Upper lobe of left lung (tissue), 4 donors: ENCODE results near the gene RPS24.

Experiments used
- EP300 ChIP-seq, 4 donors: sonication (generic); formaldehyde crosslinking; IDR thresholded peaks; one replicate each; pipeline ENCODE4 v1.5.1; 2017; ENCODE audit warnings: antibody characterized with exemption in 4 of 4, control low read depth in 2 of 4
- POLR2A ChIP-seq, 4 donors: fragments of 450-650 bp; IDR thresholded peaks; one replicate each; pipeline ENCODE4 v1.5.1; 2016 to 2017; ENCODE audit warnings: antibody characterized with exemption in 4 of 4, mild to moderate bottlenecking in 2 of 4
- POLR2AphosphoS5 ChIP-seq, 2 donors: sonication (generic); formaldehyde crosslinking; IDR thresholded peaks; one replicate each; pipeline ENCODE4 v1.5.1; 2017; ENCODE audit warnings: antibody characterized with exemption in 2 of 2
- TF ChIP-seq, protein P1 (sequence below), 6 experiments: fragments of 450-650 bp in 4 of 6; fragments of 200-600 bp in 2 of 6; sonication (generic) in 2 of 6; IDR thresholded peaks; one replicate each; pipeline ENCODE4 v1.5.1; 2016 to 2019; ENCODE audit warnings: antibody characterized with exemption in 6 of 6

- no peak for TF ChIP-seq POLR2A (IDR thresholded peaks at IDR 0.05)
- TF ChIP-seq, protein P1, sequence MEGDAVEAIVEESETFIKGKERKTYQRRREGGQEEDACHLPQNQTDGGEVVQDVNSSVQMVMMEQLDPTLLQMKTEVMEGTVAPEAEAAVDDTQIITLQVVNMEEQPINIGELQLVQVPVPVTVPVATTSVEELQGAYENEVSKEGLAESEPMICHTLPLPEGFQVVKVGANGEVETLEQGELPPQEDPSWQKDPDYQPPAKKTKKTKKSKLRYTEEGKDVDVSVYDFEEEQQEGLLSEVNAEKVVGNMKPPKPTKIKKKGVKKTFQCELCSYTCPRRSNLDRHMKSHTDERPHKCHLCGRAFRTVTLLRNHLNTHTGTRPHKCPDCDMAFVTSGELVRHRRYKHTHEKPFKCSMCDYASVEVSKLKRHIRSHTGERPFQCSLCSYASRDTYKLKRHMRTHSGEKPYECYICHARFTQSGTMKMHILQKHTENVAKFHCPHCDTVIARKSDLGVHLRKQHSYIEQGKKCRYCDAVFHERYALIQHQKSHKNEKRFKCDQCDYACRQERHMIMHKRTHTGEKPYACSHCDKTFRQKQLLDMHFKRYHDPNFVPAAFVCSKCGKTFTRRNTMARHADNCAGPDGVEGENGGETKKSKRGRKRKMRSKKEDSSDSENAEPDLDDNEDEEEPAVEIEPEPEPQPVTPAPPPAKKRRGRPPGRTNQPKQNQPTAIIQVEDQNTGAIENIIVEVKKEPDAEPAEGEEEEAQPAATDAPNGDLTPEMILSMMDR (IDR thresholded peaks at IDR 0.05) = no peak
- no peak for TF ChIP-seq POLR2AphosphoS5 (IDR thresholded peaks at IDR 0.05)
- TF ChIP-seq EP300 (IDR thresholded peaks at IDR 0.05) = no peak
Observed at GRCh38 chr10:78041170-78042057, 7.8 kb downstream of the RPS24 start.
